ENCODE results near the gene RNF5. TPM values are rescaled to one million over a fixed set of nuclear protein-coding genes. Genes with fewer than 3 reads are reported as not detected.
A peak's percentile ranks its signal among the peaks of the same experiment; 100 is the strongest.
"Not testable (repeated sequence)": the region's sequence is repeated elsewhere in the genome, so short reads cannot be mapped to it uniquely, and the experiment has no call there.

RNF5 gene
- 158 and 159 TPM in 2 replicates for total RNA-seq (2014; rRNA removed; shearing (Covaris generic))

GRCh38 chr6:32177788-32178546 lies at the start of gene RNF5:
Gene RNF5, plus strand, starts transcription at chr6:32178405. Its CDS starts 107 bp downstream, at chr6:32178512.
- peak; percentile 100 for DNase-seq (ENCODE audit: low read depth)

- DNase-seq (ENCODE audit: low read depth), result no peak
Observed at GRCh38 chr6:32128751-32129296, 49.4 kb upstream of the RNF5 start.

GRCh38 chr6:32129297-32130088 lies 48.7 kb upstream of the RNF5 start:
- DNase-seq (ENCODE audit: low read depth), result no peak

- DNase-seq (ENCODE audit: low read depth), result no peak
Observed at GRCh38 chr6:32131439-32131948, 46.7 kb upstream of the RNF5 start.

- DNase-seq (ENCODE audit: low read depth), result no peak
Observed at GRCh38 chr6:32132110-32132509, 46.1 kb upstream of the RNF5 start.

GRCh38 chr6:32133786-32134185 lies 44.4 kb upstream of the RNF5 start:
- peak; percentile 55 for DNase-seq (ENCODE audit: low read depth)

- no peak for DNase-seq (ENCODE audit: low read depth)
Observed at GRCh38 chr6:32137454-32137853, 40.8 kb upstream of the RNF5 start.

GRCh38 chr6:32139590-32139989 lies 38.6 kb upstream of the RNF5 start:
- DNase-seq (ENCODE audit: low read depth), result no peak

- DNase-seq (ENCODE audit: low read depth), result no peak
Observed at GRCh38 chr6:32140420-32141046, 37.7 kb upstream of the RNF5 start.

GRCh38 chr6:32144238-32144637 lies 34.0 kb upstream of the RNF5 start:
- not testable (repeated sequence) for DNase-seq (ENCODE audit: low read depth)

GRCh38 chr6:32146287-32146686 lies 31.9 kb upstream of the RNF5 start:
- no peak for DNase-seq (ENCODE audit: low read depth)

GRCh38 chr6:32146687-32147086 lies 31.5 kb upstream of the RNF5 start:
- DNase-seq (ENCODE audit: low read depth), result no peak

- no peak for DNase-seq (ENCODE audit: low read depth)
Observed at GRCh38 chr6:32147401-32148132, 30.6 kb upstream of the RNF5 start.

- no peak for DNase-seq (ENCODE audit: low read depth)
Observed at GRCh38 chr6:32148289-32149091, 29.7 kb upstream of the RNF5 start.

GRCh38 chr6:32149092-32149755 lies 29.0 kb upstream of the RNF5 start:
- no peak for DNase-seq (ENCODE audit: low read depth)

GRCh38 chr6:32149932-32150870 lies 28.0 kb upstream of the RNF5 start:
- DNase-seq (ENCODE audit: low read depth), result no peak

GRCh38 chr6:32151181-32151862 lies 26.9 kb upstream of the RNF5 start:
- no peak for DNase-seq (ENCODE audit: low read depth)
